Natural killer cell (primary cell): ENCODE results near the gene MAGOH. TPM values are rescaled to one million over a fixed set of nuclear protein-coding genes. Genes with fewer than 3 reads are reported as not detected.

Source experiments
- ATAC-seq, 3 donors: fragments of 150-1000 bp in 2 of 3; fragments of 200-7000 bp in 1 of 3; cut with Tn5 transposase; 1 replicate in 1 of 3; 2 replicates in 2 of 3; pipeline ENCODE4 v1.10.0; 2021; ENCODE audit warnings: mild to moderate bottlenecking in 2 of 3, moderate library complexity in 2 of 3
- DNase-seq, 2 donors: peaks; one replicate each; pipeline versions ENCODE4 v3.0.0 to v3.0.0-alpha.2; 2013 to 2021; ENCODE audit warnings: mixed read lengths in 1 of 2
- H3K27ac ChIP-seq: one replicate; pipeline ENCODE4 v1.5.1; 2013; ENCODE audit warnings: mild to moderate bottlenecking, low read length
- H3K27me3 ChIP-seq: one replicate; pipeline ENCODE4 v1.6.1; 2013; ENCODE audit warnings: low read length; ENCODE audit not compliant: control insufficient read depth, insufficient read depth
- H3K36me3 ChIP-seq: one replicate; pipeline ENCODE4 v1.6.1; 2013; ENCODE audit warnings: low read length; ENCODE audit not compliant: control insufficient read depth, insufficient read depth
- H3K4me1 ChIP-seq: one replicate; pipeline ENCODE4 v1.6.1; 2013; ENCODE audit warnings: low read length; ENCODE audit not compliant: control insufficient read depth, insufficient read depth
- H3K4me3 ChIP-seq: one replicate; pipeline ENCODE4 v1.5.1; 2013; ENCODE audit warnings: low read length
- H3K9me3 ChIP-seq: one replicate; pipeline ENCODE4 v1.6.1; 2013; ENCODE audit warnings: low read length; ENCODE audit not compliant: control insufficient read depth, insufficient read depth
- H3K27ac Mint-ChIP-seq, 2 donors: one replicate each; pipeline ENCODE4 v1.8.0; 2022; ENCODE audit warnings: mild to moderate bottlenecking in 2 of 2, mixed read lengths in 2 of 2, moderate library complexity in 1 of 2
- H3K27me3 Mint-ChIP-seq, 2 donors: one replicate each; pipeline ENCODE4 v1.8.0; 2022; ENCODE audit warnings: low read depth in 2 of 2, mixed read lengths in 2 of 2
- H3K36me3 Mint-ChIP-seq: one replicate; pipeline ENCODE4 v1.8.0; 2022; ENCODE audit warnings: mixed read lengths
- H3K4me1 Mint-ChIP-seq, 2 donors: one replicate each; pipeline ENCODE4 v1.8.0; 2022; ENCODE audit warnings: mixed read lengths in 2 of 2
- H3K4me3 Mint-ChIP-seq: one replicate; pipeline ENCODE4 v1.8.0; 2022; ENCODE audit warnings: mild to moderate bottlenecking, moderate library complexity, mixed read lengths
- H3K9me3 Mint-ChIP-seq, 2 donors: one replicate each; pipeline ENCODE4 v1.8.0; 2022; ENCODE audit warnings: mixed read lengths in 2 of 2
- WGBS: methylation state at CpG from one replicate; pipeline ENCODE4 v1.1.7; 2013; ENCODE audit warnings: missing lambda C conversion rate; ENCODE audit not compliant: insufficient coverage; 5-methylcytosine and 5-hydroxymethylcytosine counted together
- intact Hi-C: fragments of 100-400 bp; cut with micrococcal nuclease; formaldehyde crosslinking; loops from one replicate; pipeline ENCODE4 v1.14.2; 2022
- total RNA-seq, 4 donors: library from RNA; stranded (reverse); fragments of 120-200 nt in 1 of 4; gene quantifications; one replicate each; pipeline versions ENCODE4 v1.2.3 to v1.2.4, GENCODE V29; 2013 to 2022
- TF ChIP-seq, protein P1 (sequence below): fragments of 200-600 bp; IDR thresholded peaks from one replicate; pipeline ENCODE4 v1.8.0; 2022; ENCODE audit warnings: antibody characterized with exemption

MAGOH gene
- total RNA-seq, 3 donors from 2014 or later (not counting 1 experiment from before 2014, with no cell fraction given): 48.6 to 70.4 (median 69.2) TPM

DNA sequence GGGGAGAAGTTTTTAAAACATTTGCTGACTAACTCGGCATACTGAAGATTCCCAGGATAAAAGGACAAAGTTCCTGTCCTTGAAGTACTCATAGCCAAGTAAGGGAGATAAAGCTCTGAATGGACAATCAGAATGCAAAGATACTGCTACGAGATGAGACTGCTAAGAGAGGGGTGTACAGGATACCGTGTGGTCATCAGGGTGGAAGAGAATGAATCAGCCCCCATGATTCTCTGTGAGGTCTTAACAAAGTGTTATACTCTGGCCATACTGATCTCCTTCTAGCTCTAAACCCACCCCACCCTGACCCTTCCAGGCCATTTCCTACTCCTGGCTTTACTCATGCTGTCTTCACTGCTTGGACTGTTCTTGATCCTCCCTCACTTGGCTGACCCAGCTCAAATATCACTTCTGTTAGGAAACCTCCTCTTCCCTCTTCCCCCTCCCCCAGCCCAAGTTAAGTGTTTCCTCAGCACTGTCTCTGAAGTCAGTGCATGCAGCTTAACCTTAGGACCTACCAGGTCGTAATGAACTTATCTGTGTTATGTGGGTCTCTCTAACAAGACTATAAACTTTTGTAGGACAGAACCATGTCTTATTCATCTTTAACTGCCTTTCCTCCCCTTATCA, 15.8 kb upstream of the MAGOH start:
- ATAC-seq (no peak), DNase-seq (no peak)
- no peaks in the 10 kb centered on the region for H3K27me3 ChIP-seq
- Mint-ChIP-seq H3K4me1 (no peaks in the 10 kb centered on the region), H3K27ac (no peak overlapping the region), H3K27me3 (no peaks in the 10 kb centered on the region), H3K4me3 (no peak overlapping the region), H3K36me3 (peaks cover 6% of the 10 kb centered on the region), H3K9me3 (no peaks in the 10 kb centered on the region)
- 96% methylated on average over 4 of the region's 4 CpGs for WGBS
- no peak overlapping the region for H3K27ac ChIP-seq
- TF ChIP-seq, protein P1, sequence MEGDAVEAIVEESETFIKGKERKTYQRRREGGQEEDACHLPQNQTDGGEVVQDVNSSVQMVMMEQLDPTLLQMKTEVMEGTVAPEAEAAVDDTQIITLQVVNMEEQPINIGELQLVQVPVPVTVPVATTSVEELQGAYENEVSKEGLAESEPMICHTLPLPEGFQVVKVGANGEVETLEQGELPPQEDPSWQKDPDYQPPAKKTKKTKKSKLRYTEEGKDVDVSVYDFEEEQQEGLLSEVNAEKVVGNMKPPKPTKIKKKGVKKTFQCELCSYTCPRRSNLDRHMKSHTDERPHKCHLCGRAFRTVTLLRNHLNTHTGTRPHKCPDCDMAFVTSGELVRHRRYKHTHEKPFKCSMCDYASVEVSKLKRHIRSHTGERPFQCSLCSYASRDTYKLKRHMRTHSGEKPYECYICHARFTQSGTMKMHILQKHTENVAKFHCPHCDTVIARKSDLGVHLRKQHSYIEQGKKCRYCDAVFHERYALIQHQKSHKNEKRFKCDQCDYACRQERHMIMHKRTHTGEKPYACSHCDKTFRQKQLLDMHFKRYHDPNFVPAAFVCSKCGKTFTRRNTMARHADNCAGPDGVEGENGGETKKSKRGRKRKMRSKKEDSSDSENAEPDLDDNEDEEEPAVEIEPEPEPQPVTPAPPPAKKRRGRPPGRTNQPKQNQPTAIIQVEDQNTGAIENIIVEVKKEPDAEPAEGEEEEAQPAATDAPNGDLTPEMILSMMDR: no peak
- peaks cover 8% of the 10 kb centered on the region for H3K36me3 ChIP-seq
- H3K4me1 ChIP-seq: no peaks in the 10 kb centered on the region
- no peaks in the 10 kb centered on the region for H3K9me3 ChIP-seq
- H3K4me3 ChIP-seq: no peak overlapping the region
- intact Hi-C loops: no loop called here

- no peak for ATAC-seq
Measured at GRCh38 chr1:53250325-53250724, 12.0 kb upstream of the MAGOH start.

DNA sequence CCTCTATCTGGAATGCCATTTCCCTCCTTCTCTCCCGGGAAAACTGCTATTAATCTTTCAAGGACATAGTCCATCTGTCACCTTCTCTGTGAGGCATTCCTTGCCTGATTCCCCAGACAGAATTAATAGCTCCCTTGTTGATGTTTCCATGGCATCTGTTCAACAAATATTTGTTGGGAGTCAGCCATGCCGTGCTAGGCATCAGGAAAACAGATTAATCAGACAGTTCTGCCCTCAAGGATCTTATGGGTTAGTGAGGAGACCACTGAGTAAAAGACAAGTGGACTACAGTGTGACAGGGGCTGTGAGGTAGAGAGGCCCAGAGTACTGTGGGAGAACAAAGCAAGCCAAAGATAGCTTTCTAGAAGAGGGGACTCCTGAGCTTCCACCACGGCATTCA, 11.4 kb upstream of the MAGOH start:
- Histone ChIP-seq H3K4me1 (no peaks in the 10 kb centered on the region), H3K9me3 (no peaks in the 10 kb centered on the region), H3K27ac (no peak overlapping the region), H3K4me3 (no peak overlapping the region), H3K36me3 (peaks cover 2% of the 10 kb centered on the region), H3K27me3 (no peaks in the 10 kb centered on the region)
- no peaks in the 10 kb centered on the region for H3K36me3 Mint-ChIP-seq
- 98% methylated on average over 2 of the region's 3 CpGs for WGBS
- no peak overlapping the region for H3K27ac Mint-ChIP-seq
- TF ChIP-seq, protein P1: no peak
- intact Hi-C loops: no loop called here
- no peak for DNase-seq
- H3K4me3 Mint-ChIP-seq: no peak overlapping the region
- H3K4me1 Mint-ChIP-seq: no peaks in the 10 kb centered on the region
- no peak for ATAC-seq
- H3K9me3 Mint-ChIP-seq: no peaks in the 10 kb centered on the region
- H3K27me3 Mint-ChIP-seq: no peaks in the 10 kb centered on the region

More at GRCh38 chr1:53250325-53250724, 12.0 kb upstream of the MAGOH start:
- peaks cover 3% of the 10 kb centered on the region for H3K36me3 ChIP-seq
- H3K4me1 Mint-ChIP-seq: no peaks in the 10 kb centered on the region
- no peaks in the 10 kb centered on the region for H3K27me3 Mint-ChIP-seq
- H3K27me3 ChIP-seq: no peaks in the 10 kb centered on the region
- no peak for DNase-seq
- 96% methylated on average over 4 of the region's 4 CpGs for WGBS
- no peaks in the 10 kb centered on the region for H3K9me3 Mint-ChIP-seq
- H3K27ac ChIP-seq: no peak overlapping the region
- no peak overlapping the region for H3K4me3 Mint-ChIP-seq
- no peaks in the 10 kb centered on the region for H3K4me1 ChIP-seq
- H3K27ac Mint-ChIP-seq: no peak overlapping the region
- TF ChIP-seq, protein P1: no peak
- H3K36me3 Mint-ChIP-seq: no peaks in the 10 kb centered on the region
- H3K4me3 ChIP-seq: no peak overlapping the region
- intact Hi-C loops: no loop called here
- H3K9me3 ChIP-seq: no peaks in the 10 kb centered on the region
